GM13977 (cell line): ENCODE measurements around the gene CBX8.
A peak's percentile ranks its signal among the peaks of the same experiment; 100 is the strongest.

Experiments used
- DNase-seq: peaks from one replicate; pipeline ENCODE4 v3.0.0; 2012; ENCODE audit warnings: low spot score
- CTCF ChIP-seq: IDR thresholded peaks from 2 replicates; pipeline ENCODE4 v1.5.1; 2012; ENCODE audit warnings: mild to moderate bottlenecking, control low read depth; ENCODE audit not compliant: insufficient read depth; ENCODE audit errors: extremely low read depth, missing control alignments
- in situ Hi-C: fragments of 300-500 bp; cut with MboI; formaldehyde crosslinking; loops from one replicate; pipeline ENCODE4 v1.12.0; 2022; ENCODE audit warnings: low sequenced_read_pairs, low pct_unique_long_range_greater_than_20kb, mixed read lengths, inconsistent platforms; ENCODE audit not compliant: unreplicated experiment

The CBX8 gene

GRCh38 chr17:79798299-79799173 lies 1.7 kb upstream of the CBX8 start:
- TF ChIP-seq CTCF = no peak
- DNase-seq = no peak
- in situ Hi-C loops = loop anchor here (10.0 to 25.0 kb wide), 2 partner anchors 46 to 164 kb away; no protein-coding TSS in a partner anchor

- in situ Hi-C loops = loop anchor here (10.0 to 25.0 kb wide), 2 partner anchors 47 to 165 kb away; no protein-coding TSS in a partner anchor
- no peak for TF ChIP-seq CTCF
- DNase-seq = peak; percentile 74
Measured at GRCh38 chr17:79797492-79798298, 818 bp upstream of the CBX8 start.

GRCh38 chr17:79796444-79796762 lies 474 bp downstream of the CBX8 start:
- in situ Hi-C loops = loop anchor here (10.0 to 25.0 kb wide), 2 partner anchors 48 to 166 kb away; no protein-coding TSS in a partner anchor
- TF ChIP-seq CTCF = no peak

GRCh38 chr17:79795795-79796443 lies 958 bp downstream of the CBX8 start:
- no peak for TF ChIP-seq CTCF
- in situ Hi-C loops = loop anchor here (10.0 to 25.0 kb wide), 2 partner anchors 49 to 166 kb away; no protein-coding TSS in a partner anchor
- no peak for DNase-seq

More at GRCh38 chr17:79796444-79796762, 474 bp downstream of the CBX8 start:
- DNase-seq = peak; percentile 58

- no peak for TF ChIP-seq CTCF
- in situ Hi-C loops = loop anchor here (10.0 to 25.0 kb wide), 2 partner anchors 50 to 167 kb away; no protein-coding TSS in a partner anchor
- no peak for DNase-seq
Measured at GRCh38 chr17:79794659-79795511, 2.0 kb downstream of the CBX8 start.
